Femur (tissue), 1 donor: Measurements from ENCODE around the gene GLP2R.
A peak's percentile ranks its signal among the peaks of the same experiment; 100 is the strongest.
"Not testable (repeated sequence)": the region's sequence is repeated elsewhere in the genome, so short reads cannot be mapped to it uniquely, and the experiment has no call there.

Experiments
- DNase-seq: peaks from one replicate; pipeline ENCODE4 v3.0.0-alpha.2; 2017

The GLP2R gene, protein sequence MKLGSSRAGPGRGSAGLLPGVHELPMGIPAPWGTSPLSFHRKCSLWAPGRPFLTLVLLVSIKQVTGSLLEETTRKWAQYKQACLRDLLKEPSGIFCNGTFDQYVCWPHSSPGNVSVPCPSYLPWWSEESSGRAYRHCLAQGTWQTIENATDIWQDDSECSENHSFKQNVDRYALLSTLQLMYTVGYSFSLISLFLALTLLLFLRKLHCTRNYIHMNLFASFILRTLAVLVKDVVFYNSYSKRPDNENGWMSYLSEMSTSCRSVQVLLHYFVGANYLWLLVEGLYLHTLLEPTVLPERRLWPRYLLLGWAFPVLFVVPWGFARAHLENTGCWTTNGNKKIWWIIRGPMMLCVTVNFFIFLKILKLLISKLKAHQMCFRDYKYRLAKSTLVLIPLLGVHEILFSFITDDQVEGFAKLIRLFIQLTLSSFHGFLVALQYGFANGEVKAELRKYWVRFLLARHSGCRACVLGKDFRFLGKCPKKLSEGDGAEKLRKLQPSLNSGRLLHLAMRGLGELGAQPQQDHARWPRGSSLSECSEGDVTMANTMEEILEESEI

DNA sequence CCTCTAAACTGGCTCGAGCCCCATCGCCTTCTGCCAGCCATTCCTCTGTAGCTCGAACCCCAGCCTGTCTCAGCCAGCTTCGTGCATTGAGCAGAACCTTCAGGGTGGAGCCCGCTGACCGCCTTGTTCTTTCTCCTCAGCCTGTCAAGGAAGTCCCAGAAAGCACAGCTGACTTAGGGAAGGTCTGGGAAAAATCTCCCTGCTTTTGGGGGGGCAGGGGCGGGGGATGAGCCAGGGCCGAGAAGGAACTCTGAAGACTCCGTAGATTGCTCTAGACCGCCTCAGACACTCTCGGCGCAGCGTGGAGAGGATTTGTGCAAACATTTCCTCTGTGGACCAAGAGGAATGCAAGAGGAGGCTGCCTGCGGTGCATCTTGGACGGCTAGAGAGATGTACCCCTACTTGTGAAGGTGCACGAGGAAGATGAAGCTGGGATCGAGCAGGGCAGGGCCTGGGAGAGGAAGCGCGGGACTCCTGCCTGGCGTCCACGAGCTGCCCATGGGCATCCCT is at the start of gene GLP2R:
Gene GLP2R, plus strand, starts transcription at position 284 of the 510 bp plus-strand sequence. Its CDS starts 140 bp downstream, at position 424.
- DNase-seq: no peak

DNA sequence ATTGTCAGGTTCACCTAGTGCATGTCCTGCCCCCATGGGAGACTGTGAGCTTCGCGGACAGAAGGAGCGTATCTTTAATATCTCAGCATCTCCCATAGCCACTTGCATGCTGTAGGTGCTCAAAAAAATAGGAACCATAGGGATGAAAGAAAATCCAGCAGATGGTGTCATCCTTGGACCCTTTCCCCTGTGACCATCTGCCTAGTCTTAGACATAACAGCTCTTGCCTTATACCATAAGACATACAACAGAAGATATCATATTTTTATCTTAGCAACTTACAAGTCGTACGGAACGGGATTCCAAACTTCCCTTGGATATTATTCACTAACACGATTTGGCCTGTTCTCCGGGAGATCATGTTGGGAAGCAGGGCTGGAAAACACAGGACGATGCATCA is 48.8 kb upstream of the GLP2R start:
- DNase-seq: no peak

DNA sequence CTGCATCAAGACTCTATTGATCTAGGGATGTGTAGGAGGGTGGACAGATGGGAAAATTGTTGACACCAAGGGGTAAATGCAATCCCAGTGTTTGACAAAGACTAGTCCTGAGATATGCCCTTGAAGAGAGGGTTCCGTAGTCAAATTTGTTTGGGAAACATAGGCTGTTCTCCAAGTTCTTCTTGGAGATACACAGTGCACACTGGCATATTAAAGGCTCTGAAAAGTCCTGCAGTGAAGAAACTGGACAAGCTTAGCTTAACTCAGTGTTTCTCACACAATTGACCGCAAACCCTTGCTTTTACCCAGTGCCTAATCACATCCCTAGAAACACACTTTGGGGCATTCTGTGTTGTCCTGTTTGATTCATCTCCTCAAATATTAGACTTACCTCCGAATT is 45.2 kb upstream of the GLP2R start:
- no peak for DNase-seq

GRCh38 chr17:9783050-9783449 is 42.7 kb upstream of the GLP2R start:
- no peak for DNase-seq

- DNase-seq: not testable (repeated sequence)
These were observed 42.3 kb upstream of the GLP2R start for GRCh38 chr17:9783465-9783864.

- no peak for DNase-seq
These were observed 41.2 kb upstream of the GLP2R start for GRCh38 chr17:9784544-9784943.

- DNase-seq: no peak
These were observed 37.1 kb upstream of the GLP2R start for GRCh38 chr17:9788601-9789000.

GRCh38 chr17:9790316-9790715 is 35.4 kb upstream of the GLP2R start:
- DNase-seq: no peak

- peak; percentile 65 for DNase-seq
These were observed 34.5 kb upstream of the GLP2R start, which contains the start of gene DHRS7C for GRCh38 chr17:9790889-9791876. DHRS7C (minus strand) TSS chr17:9791592; CDS start chr17:9791284, 308 bp downstream.

- no peak for DNase-seq
These were observed 33.4 kb upstream of the GLP2R start for GRCh38 chr17:9792181-9792840.

GRCh38 chr17:9798008-9798407 is 27.7 kb upstream of the GLP2R start:
- no peak for DNase-seq

- DNase-seq: no peak
These were observed 27.0 kb upstream of the GLP2R start for GRCh38 chr17:9798724-9799123.

DNA sequence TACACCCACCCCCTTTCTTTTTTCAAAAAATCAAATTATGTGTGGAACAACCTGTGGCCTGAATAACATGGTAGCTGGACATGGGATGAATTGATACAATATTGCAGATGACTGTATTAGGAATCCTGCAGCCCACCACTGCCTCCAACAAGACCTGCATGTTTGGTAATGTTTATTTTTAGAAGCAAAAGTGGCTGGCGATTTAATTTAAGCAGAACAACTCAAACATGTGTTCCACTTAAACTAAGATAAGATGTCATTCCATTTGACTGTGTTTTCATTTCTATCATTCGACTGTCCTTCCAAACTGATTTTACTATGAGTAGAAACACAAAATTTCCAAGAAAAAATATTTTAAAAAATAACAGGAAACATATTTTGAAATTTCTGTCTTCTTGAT is 24.2 kb upstream of the GLP2R start:
- DNase-seq: no peak

DNA sequence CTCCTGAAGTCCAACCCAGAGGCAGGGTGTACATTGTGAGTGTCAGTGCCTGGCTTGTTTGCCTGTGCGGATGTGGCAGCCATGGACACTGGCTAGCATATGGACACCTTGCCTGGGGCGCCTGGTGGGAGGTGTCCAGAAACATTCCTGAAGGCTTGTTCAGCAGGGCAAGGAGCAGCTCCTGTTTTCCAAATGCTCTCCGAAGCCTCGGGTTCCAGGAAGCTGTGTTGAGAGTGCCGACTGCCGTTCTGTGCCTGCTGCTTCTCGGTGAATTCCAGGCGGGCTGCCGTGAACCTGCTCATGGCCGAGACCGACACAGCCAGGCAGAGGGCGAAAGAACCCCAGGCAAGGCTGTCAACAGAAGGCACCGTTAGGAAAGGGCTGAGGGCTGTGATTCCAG is 23.4 kb upstream of the GLP2R start:
- no peak for DNase-seq

GRCh38 chr17:9802697-9803096 is 23.0 kb upstream of the GLP2R start:
- no peak for DNase-seq

DNA sequence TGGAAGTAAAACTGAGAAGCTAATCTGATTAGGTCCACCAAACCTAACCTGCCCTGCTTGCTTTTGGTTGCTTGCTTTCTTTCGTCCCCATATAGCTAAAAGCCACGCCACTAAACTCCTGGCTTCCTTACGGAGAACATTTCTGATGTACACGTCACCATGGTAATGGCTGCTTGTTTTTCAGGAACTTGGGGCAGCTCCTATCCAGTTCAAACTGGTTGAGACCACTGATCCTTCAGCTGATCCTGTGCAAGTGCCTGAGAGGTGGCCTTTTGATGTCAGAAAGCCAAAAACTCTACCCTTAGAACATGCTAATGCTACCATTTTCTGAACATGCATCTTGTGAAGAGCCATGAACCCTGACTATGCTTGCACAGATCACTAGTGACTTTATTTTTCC is 20.0 kb upstream of the GLP2R start:
- DNase-seq: no peak

- no peak for DNase-seq
These were observed 19.0 kb upstream of the GLP2R start for GRCh38 chr17:9806699-9807098.

GRCh38 chr17:9809409-9809808 is 16.3 kb upstream of the GLP2R start:
- no peak for DNase-seq

- DNase-seq: no peak
These were observed 15.4 kb upstream of the GLP2R start for GRCh38 chr17:9810100-9810949.

GRCh38 chr17:9811086-9811485 is 14.6 kb upstream of the GLP2R start:
- DNase-seq: no peak

GRCh38 chr17:9811537-9811936 is 14.2 kb upstream of the GLP2R start:
- DNase-seq: no peak

GRCh38 chr17:9813166-9813565 is 12.6 kb upstream of the GLP2R start:
- no peak for DNase-seq
